ENCODE data around the gene SAMD4A.

DNA sequence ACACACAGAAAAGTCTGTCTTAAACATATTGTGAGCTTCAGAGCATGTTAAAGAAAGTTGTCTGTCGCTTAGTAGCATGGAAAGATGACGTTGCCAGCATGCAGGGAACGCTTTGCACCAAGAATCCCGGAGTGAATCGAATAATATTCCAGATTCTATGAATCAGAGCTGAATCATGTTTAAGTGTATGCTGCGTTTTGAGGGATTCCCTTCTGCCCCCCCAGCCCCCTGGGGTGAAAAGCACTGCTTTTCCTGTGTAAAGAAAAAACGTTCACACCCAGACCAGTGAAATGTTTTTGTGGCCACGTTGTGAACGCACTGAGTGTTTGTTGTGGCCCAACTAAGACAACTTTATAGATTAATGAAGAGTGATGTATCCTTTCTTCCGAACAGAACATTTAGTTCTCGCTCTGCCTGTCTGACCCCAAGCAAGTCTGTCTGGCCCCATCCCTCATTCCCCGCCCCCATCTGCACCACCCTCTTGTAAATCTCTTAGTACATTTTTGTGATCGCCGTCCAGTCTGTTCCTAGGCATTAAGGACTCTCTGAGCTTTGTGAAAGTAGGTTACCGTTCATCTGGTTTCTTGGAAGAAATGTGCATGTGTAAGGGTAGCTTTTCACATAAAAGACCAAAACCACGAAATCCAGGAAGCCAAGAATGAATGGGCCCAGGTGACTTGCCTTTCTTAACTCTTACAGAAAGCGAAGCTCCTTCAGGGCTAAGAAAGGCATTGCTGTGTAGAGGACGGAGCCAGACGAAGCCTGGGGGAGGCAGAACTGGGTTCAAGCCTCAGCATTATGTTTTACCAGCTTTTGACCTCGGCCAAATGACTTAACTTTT lies 103.0 kb downstream of the SAMD4A start:
- TF ChIP-seq, protein P1, sequence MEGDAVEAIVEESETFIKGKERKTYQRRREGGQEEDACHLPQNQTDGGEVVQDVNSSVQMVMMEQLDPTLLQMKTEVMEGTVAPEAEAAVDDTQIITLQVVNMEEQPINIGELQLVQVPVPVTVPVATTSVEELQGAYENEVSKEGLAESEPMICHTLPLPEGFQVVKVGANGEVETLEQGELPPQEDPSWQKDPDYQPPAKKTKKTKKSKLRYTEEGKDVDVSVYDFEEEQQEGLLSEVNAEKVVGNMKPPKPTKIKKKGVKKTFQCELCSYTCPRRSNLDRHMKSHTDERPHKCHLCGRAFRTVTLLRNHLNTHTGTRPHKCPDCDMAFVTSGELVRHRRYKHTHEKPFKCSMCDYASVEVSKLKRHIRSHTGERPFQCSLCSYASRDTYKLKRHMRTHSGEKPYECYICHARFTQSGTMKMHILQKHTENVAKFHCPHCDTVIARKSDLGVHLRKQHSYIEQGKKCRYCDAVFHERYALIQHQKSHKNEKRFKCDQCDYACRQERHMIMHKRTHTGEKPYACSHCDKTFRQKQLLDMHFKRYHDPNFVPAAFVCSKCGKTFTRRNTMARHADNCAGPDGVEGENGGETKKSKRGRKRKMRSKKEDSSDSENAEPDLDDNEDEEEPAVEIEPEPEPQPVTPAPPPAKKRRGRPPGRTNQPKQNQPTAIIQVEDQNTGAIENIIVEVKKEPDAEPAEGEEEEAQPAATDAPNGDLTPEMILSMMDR (conservative IDR thresholded peaks at IDR 0.05; ENCODE audit: low read depth, low read length), result no peak
- TF ChIP-seq EZH2 (IDR thresholded peaks at IDR 0.05; ENCODE audit: borderline replicate concordance, low read depth, low read length, poor library complexity, severe bottlenecking), result no peak
